PC-9 (cell line): ENCODE measurements around the gene NRBP1. TPM values are rescaled to one million over a fixed set of nuclear protein-coding genes. Genes with fewer than 3 reads are reported as not detected.
A peak's percentile ranks its signal among the peaks of the same experiment; 100 is the strongest.

Source experiments
- BruUV-seq: library from RNA; stranded (reverse); fragments of 400-500 nt; replicated peaks from 2 replicates; lab custom pipeline; 2021; lab: Mats Ljungman, UMichigan
- CTCF ChIA-PET: fragments of 300-600 bp; sonication (Branson Sonifier 250); formaldehyde crosslinking; loops from one replicate; lab custom pipeline; 2022; ENCODE audit warnings: antibody characterized with exemption; lab: Charles Lee
- POLR2A ChIA-PET: fragments of 300-600 bp; sonication (Branson Sonifier 250); formaldehyde crosslinking; loops from one replicate; lab custom pipeline; 2022; ENCODE audit warnings: antibody characterized with exemption; ENCODE audit not compliant: unreplicated experiment; lab: Charles Lee
- DNase-seq, 2 experiments: peaks; one replicate each; pipeline versions ENCODE4 v3.0.0 to v3.0.0-alpha.2; 2015 to 2022; ENCODE audit warnings: mixed read lengths in 1 of 2
- H2AFZ ChIP-seq: fragments of 200-600 bp; sonication (generic); 2 replicates; pipeline ENCODE4 v1.8.1; 2017; ENCODE audit warnings: antibody characterized with exemption
- H3F3A ChIP-seq: fragments of 200-600 bp; sonication (generic); 2 replicates; pipeline ENCODE4 v1.8.1; 2017; ENCODE audit warnings: antibody characterized with exemption, mild to moderate bottlenecking, low read depth; ENCODE audit not compliant: insufficient read depth
- H3K27ac ChIP-seq: fragments of 200-600 bp; sonication (generic); 2 replicates; pipeline ENCODE4 v1.6.1; 2016; ENCODE audit warnings: mixed run types
- H3K27me3 ChIP-seq: fragments of 200-600 bp; sonication (generic); 2 replicates; pipeline ENCODE4 v1.6.1; 2016; ENCODE audit warnings: low read depth, mixed run types; ENCODE audit not compliant: insufficient read depth
- H3K36me3 ChIP-seq: fragments of 200-600 bp; sonication (generic); 2 replicates; pipeline ENCODE4 v1.6.1; 2016; ENCODE audit warnings: low read depth, mixed run types
- H3K4me1 ChIP-seq: fragments of 200-600 bp; sonication (generic); replicated peaks from 2 replicates; pipeline ENCODE4 v1.6.1; 2016; ENCODE audit warnings: mixed run types; ENCODE audit not compliant: insufficient read depth
- H3K4me2 ChIP-seq: fragments of 200-600 bp; sonication (generic); 2 replicates; pipeline ENCODE4 v1.6.1; 2017; ENCODE audit warnings: mixed run types
- H3K4me3 ChIP-seq: fragments of 200-600 bp; sonication (generic); 2 replicates; pipeline ENCODE4 v1.6.1; 2016; ENCODE audit warnings: mixed run types
- H3K79me2 ChIP-seq: fragments of 200-600 bp; sonication (generic); 2 replicates; pipeline ENCODE4 v1.6.1; 2017; ENCODE audit warnings: low read depth, mixed run types
- H3K9me2 ChIP-seq: fragments of 200-600 bp; sonication (generic); 2 replicates; pipeline ENCODE4 v1.8.1; 2017; ENCODE audit warnings: mild to moderate bottlenecking; ENCODE audit not compliant: insufficient read depth
- H3K9me3 ChIP-seq: fragments of 200-600 bp; sonication (generic); 2 replicates; pipeline ENCODE4 v1.8.1; 2016; ENCODE audit warnings: low read depth; ENCODE audit not compliant: insufficient read depth
- H4K20me1 ChIP-seq: fragments of 200-600 bp; sonication (generic); 2 replicates; pipeline ENCODE4 v1.8.1; 2017; ENCODE audit not compliant: insufficient read depth
- EZH2 ChIP-seq: fragments of 200-600 bp; sonication (generic); IDR thresholded peaks from 2 replicates; pipeline ENCODE4 v1.8.0; 2017; ENCODE audit warnings: antibody characterized with exemption, low read depth
- intact Hi-C: fragments of 100-400 bp; cut with micrococcal nuclease; formaldehyde crosslinking; loops from one replicate; pipeline ENCODE4 v1.10.0; 2022; ENCODE audit not compliant: unreplicated experiment
- total RNA-seq: library from RNA; stranded (reverse); gene quantifications from 2 replicates; pipeline ENCODE4 v1.2.3, GENCODE V29; 2021
- TF ChIP-seq, protein P1 (sequence below): fragments of 200-600 bp; sonication (generic); conservative IDR thresholded peaks from 2 replicates; pipeline ENCODE4 v1.6.1; 2017; ENCODE audit warnings: mixed run types, antibody characterized with exemption, mild to moderate bottlenecking, moderate library complexity

The NRBP1 gene
- total RNA-seq, 1 experiment from 2014 or later, result 83.9 TPM

DNA sequence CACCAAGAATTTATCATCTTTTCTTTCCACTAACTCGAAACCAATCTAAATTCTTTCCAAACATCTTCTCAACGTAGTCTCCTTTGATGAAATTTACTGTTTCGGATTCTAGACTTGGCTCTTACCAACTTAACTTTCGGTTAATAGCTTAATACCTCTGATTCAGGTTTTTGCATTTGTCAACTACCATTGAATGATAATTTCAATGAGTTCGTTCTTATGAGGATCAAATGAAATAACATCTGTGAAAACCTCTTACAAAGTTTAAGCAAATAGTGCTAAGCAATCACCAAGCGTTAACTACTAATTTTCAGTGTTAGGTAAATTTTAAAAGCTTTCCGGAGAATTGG is 593 bp upstream of the NRBP1 start:
- peak overlapping the region; percentile 90 for H3K4me2 ChIP-seq
- H3K27ac ChIP-seq, result peak overlapping the region; percentile 64
- peak overlapping the region; percentile 64 for H3K4me3 ChIP-seq
- H3K36me3 ChIP-seq, result 0 out of 2 replicates have a peak, but pooled peaks cover 3% of the 10 kb centered on the region
- peaks cover 34% of the 10 kb centered on the region for H4K20me1 ChIP-seq
- H3K27me3 ChIP-seq, result no peaks in the 10 kb centered on the region
- peaks cover 27% of the 10 kb centered on the region for H3K4me1 ChIP-seq
- DNase-seq, result no peak
- H3F3A ChIP-seq, result peaks cover 10% of the 10 kb centered on the region; the same call in 1 of the 2 replicates
- no TSS peak for BruUV-seq
- H2AFZ ChIP-seq, result peak overlapping the region; percentile 93
- peaks cover 39% of the 10 kb centered on the region for H3K79me2 ChIP-seq
- H3K9me2 ChIP-seq, result no peaks in the 10 kb centered on the region
- TF ChIP-seq, protein P1, sequence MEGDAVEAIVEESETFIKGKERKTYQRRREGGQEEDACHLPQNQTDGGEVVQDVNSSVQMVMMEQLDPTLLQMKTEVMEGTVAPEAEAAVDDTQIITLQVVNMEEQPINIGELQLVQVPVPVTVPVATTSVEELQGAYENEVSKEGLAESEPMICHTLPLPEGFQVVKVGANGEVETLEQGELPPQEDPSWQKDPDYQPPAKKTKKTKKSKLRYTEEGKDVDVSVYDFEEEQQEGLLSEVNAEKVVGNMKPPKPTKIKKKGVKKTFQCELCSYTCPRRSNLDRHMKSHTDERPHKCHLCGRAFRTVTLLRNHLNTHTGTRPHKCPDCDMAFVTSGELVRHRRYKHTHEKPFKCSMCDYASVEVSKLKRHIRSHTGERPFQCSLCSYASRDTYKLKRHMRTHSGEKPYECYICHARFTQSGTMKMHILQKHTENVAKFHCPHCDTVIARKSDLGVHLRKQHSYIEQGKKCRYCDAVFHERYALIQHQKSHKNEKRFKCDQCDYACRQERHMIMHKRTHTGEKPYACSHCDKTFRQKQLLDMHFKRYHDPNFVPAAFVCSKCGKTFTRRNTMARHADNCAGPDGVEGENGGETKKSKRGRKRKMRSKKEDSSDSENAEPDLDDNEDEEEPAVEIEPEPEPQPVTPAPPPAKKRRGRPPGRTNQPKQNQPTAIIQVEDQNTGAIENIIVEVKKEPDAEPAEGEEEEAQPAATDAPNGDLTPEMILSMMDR, result no peak
- TF ChIP-seq EZH2, result no peak
- ChIA-PET CTCF (no interaction called here), POLR2A (interaction anchor here (0.5 to 0.6 kb wide), 3 partner anchors 39 to 279 kb away, joined by 3 to 5 read pairs (median 3); no protein-coding TSS in a partner anchor)
- H3K9me3 ChIP-seq, result no peaks in the 10 kb centered on the region
- intact Hi-C loops, result loop anchor here (1.0 to 5.0 kb wide), 2 partner anchors 19 to 56 kb away; partner anchors contain the start of genes EIF2B4, PPM1G and SNX17

DNA sequence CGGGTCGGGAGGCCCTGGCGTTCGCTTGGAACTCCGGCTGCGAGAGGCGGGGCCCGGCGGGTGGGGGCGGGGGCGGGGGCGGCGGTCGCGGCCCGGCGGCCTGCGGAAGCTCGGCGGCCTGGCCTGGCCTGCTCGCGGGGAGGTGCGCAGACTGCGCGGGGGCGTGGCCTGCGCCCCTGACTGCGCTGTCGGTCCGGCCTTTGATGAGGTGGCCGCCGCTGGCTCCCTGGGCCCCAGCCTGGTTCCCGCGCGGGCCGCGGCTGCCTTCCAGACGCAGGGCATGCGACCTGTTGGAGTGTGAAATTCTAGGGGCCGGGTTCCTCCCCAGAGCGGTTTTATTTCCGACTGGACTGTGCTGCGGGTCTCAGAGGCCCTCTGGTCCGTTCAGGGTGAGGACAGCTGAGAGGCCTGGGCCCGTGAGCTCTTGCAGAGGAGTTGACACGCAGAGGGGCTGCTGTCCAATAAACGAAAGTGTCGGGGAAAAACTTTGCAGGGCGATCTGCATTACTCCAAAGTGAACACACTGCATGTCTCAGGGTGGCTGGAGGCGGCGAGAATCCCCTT is 629 bp downstream of the NRBP1 start:
- H3K9me3 ChIP-seq, result no peaks in the 10 kb centered on the region
- ChIA-PET POLR2A (interaction anchor here (0.6 to 1.2 kb wide), 3 partner anchors 107 to 683 kb away, joined by 3 read pairs; partner anchors contain the start of genes CCDC121 and GPN1), CTCF (no interaction called here)
- no peaks in the 10 kb centered on the region for H3K27me3 ChIP-seq
- H3K4me1 ChIP-seq, result peaks cover 27% of the 10 kb centered on the region
- peak overlapping the region; percentile 98 for H3K4me2 ChIP-seq
- intact Hi-C loops, result loop anchor here (1.0 to 5.0 kb wide), 2 partner anchors 20 to 57 kb away; partner anchors contain the start of genes EIF2B4, PPM1G and SNX17
- H3K79me2 ChIP-seq, result peaks cover 43% of the 10 kb centered on the region
- TF ChIP-seq EZH2, result no peak
- TF ChIP-seq, protein P1, result no peak
- DNase-seq, result peak; percentile 72 to 89
- H3K4me3 ChIP-seq, result peak overlapping the region; percentile 64
- no TSS peak for BruUV-seq
- peaks cover 14% of the 10 kb centered on the region for H3K36me3 ChIP-seq
- peaks cover 14% of the 10 kb centered on the region; the same call in 1 of the 2 replicates for H3F3A ChIP-seq
- no peaks in the 10 kb centered on the region for H3K9me2 ChIP-seq
- peaks cover 42% of the 10 kb centered on the region for H4K20me1 ChIP-seq
- peak overlapping the region; percentile 93 for H2AFZ ChIP-seq
- H3K27ac ChIP-seq, result peak overlapping the region; percentile 64

DNA sequence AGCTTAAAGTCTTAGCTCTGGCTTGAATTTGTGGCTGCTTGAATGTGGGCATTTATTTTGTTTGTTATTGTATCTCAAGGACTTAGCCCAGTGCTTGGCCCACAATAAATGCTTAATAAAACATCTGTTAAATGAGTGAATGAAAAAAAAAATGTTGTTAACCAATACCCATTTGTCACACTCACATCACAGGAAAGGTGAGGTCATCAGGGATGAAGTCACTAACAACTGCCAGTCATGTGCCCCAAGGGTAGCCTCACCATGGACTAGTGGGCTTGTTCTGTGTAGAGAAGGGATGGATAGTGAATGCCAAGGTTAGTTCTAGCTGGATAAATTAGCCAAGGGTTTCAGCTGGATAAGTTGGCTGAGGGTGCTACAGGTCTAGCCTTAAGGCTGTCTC is 3.0 kb downstream of the NRBP1 start:
- no TSS peak for BruUV-seq
- Histone ChIP-seq H3K4me3 (no peak overlapping the region), H3K27ac (no peak overlapping the region), H3K9me3 (no peaks in the 10 kb centered on the region), H4K20me1 (peaks cover 42% of the 10 kb centered on the region), H3K4me2 (no peak overlapping the region), H3K4me1 (peaks cover 27% of the 10 kb centered on the region), H3K36me3 (peaks cover 28% of the 10 kb centered on the region), H3F3A (peaks cover 14% of the 10 kb centered on the region; the same call in 1 of the 2 replicates), H3K79me2 (peaks cover 43% of the 10 kb centered on the region), H2AFZ (no peak overlapping the region), H3K27me3 (no peaks in the 10 kb centered on the region), H3K9me2 (no peaks in the 10 kb centered on the region)
- no peak for DNase-seq
- TF ChIP-seq, protein P1, result no peak
- TF ChIP-seq EZH2, result no peak
- ChIA-PET CTCF (interaction anchor here (0.6 to 0.7 kb wide), 2 partner anchors 62 to 1299 kb away, joined by 3 read pairs; no protein-coding TSS in a partner anchor), POLR2A (interaction anchor here (0.6 kb wide), 1 partner anchor 84 kb away, joined by 7 read pairs; no protein-coding TSS in a partner anchor)
- intact Hi-C loops, result no loop called here
